Amygdala (tissue), 56 donors: Measurements from ENCODE around the gene TMC4.

Experiments used
- DNase-seq, 56 donors: peaks; one replicate each; lab custom pipeline; 2025; lab: John Stamatoyannopoulos, UW

Gene TMC4

GRCh38 chr19:54158812-54159351 is 14.1 kb downstream of the TMC4 start:
- peak in 2 of 56 donors; percentile 10 to 46 for DNase-seq

GRCh38 chr19:54156953-54157352 is 16.0 kb downstream of the TMC4 start:
- DNase-seq: no peak

GRCh38 chr19:54156490-54156889 is 16.5 kb downstream of the TMC4 start:
- no peak for DNase-seq

- DNase-seq: peak in 1 of 56 donors; percentile 18
Measured at GRCh38 chr19:54155694-54156093, 17.3 kb downstream of the TMC4 start.

- no peak for DNase-seq
Measured at GRCh38 chr19:54154603-54155345, 18.2 kb downstream of the TMC4 start.

- DNase-seq: no peak
Measured at GRCh38 chr19:54153731-54154326, 19.1 kb downstream of the TMC4 start.

GRCh38 chr19:54152878-54153524 is 20.0 kb downstream of the TMC4 start:
- DNase-seq: no peak

- DNase-seq: no peak
Measured at GRCh38 chr19:54152267-54152666, 20.7 kb downstream of the TMC4 start.

GRCh38 chr19:54151362-54152035 is 21.5 kb downstream of the TMC4 start:
- DNase-seq: no peak

- DNase-seq: no peak
Measured at GRCh38 chr19:54149021-54149812, 23.7 kb downstream of the TMC4 start.

GRCh38 chr19:54148158-54148557 is 24.8 kb downstream of the TMC4 start:
- DNase-seq: peak in 1 of 56 donors; percentile 57

GRCh38 chr19:54147676-54148075 is 25.3 kb downstream of the TMC4 start:
- DNase-seq: peak in 1 of 56 donors; percentile 57

- DNase-seq: no peak
Measured at GRCh38 chr19:54145541-54146158, 27.3 kb downstream of the TMC4 start.

GRCh38 chr19:54142166-54142780 is 30.7 kb downstream of the TMC4 start:
- DNase-seq: no peak

- DNase-seq: no peak
Measured at GRCh38 chr19:54141356-54141755, 31.6 kb downstream of the TMC4 start.

GRCh38 chr19:54138489-54139256 is 34.3 kb downstream of the TMC4 start:
- DNase-seq: no peak

GRCh38 chr19:54137699-54138488 is 35.1 kb downstream of the TMC4 start, which contains the start of gene CNOT3:
Gene CNOT3, plus strand, starts transcription at chr19:54137762. Its CDS starts 5,217 bp downstream, at chr19:54142979.
- peak in 2 of 56 donors; percentile 54 to 57 for DNase-seq
